Keratinocyte (primary cell): ENCODE measurements around the gene PSD2. TPM values are rescaled to one million over a fixed set of nuclear protein-coding genes. Genes with fewer than 3 reads are reported as not detected.

Experiments used
- DNase-seq: peaks from one replicate; pipeline ENCODE4 v3.0.0-alpha.2; 2011; ENCODE audit warnings: low read depth, missing footprints, low spot score
- FAIRE-seq: peaks from 2 replicates; lab custom pipeline; 2011; peaks lifted over from hg19 to GRCh38; lab: Jason Lieb, UNC
- H2AFZ ChIP-seq: 2 replicates; pipeline ENCODE4 v1.6.0; 2012; ENCODE audit warnings: low read length, control low read depth, inconsistent platforms; ENCODE audit not compliant: control insufficient read depth
- H3K27ac ChIP-seq: 2 replicates; pipeline ENCODE4 v1.5.1; 2011; ENCODE audit warnings: low read length; ENCODE audit not compliant: control insufficient read depth, insufficient read depth
- H3K27me3 ChIP-seq: 3 replicates; pipeline ENCODE4 v1.6.0; 2011; ENCODE audit warnings: low read length; ENCODE audit not compliant: control insufficient read depth, insufficient read depth; ENCODE audit errors: extremely low read depth
- H3K36me3 ChIP-seq, 2 experiments: 2 replicates in 1 of 2; 3 replicates in 1 of 2; pipeline ENCODE4 v1.5.1; 2011; ENCODE audit warnings: low read length in 2 of 2, mild to moderate bottlenecking in 1 of 2; ENCODE audit not compliant: control insufficient read depth in 2 of 2, insufficient read depth in 2 of 2; ENCODE audit errors: extremely low read depth in 1 of 2
- H3K4me1 ChIP-seq: 3 replicates; pipeline ENCODE4 v1.5.1; 2011; ENCODE audit warnings: low read length; ENCODE audit not compliant: control insufficient read depth, insufficient read depth; ENCODE audit errors: extremely low read depth
- H3K4me2 ChIP-seq: 3 replicates; pipeline ENCODE4 v1.6.0; 2011; ENCODE audit warnings: low read depth, low read length; ENCODE audit not compliant: control insufficient read depth, insufficient read depth; ENCODE audit errors: extremely low read depth
- H3K4me3 ChIP-seq, 3 experiments: fragments of 200-600 bp in 1 of 3; sonication (generic) in 1 of 3; 2 replicates in 2 of 3; 3 replicates in 1 of 3; pipeline ENCODE4 v1.5.1; 2011 to 2016; ENCODE audit warnings: low read length in 3 of 3, mild to moderate bottlenecking in 3 of 3, control low read depth in 2 of 3, inconsistent platforms in 1 of 3, low read depth in 1 of 3, mixed read lengths in 1 of 3, mixed run types in 1 of 3, moderate library complexity in 1 of 3; ENCODE audit not compliant: control insufficient read depth in 2 of 3, insufficient read depth in 2 of 3; ENCODE audit errors: extremely low read depth in 1 of 3
- H3K79me2 ChIP-seq: 2 replicates; pipeline ENCODE4 v1.6.0; 2012; ENCODE audit warnings: low read length; ENCODE audit not compliant: control insufficient read depth, insufficient read depth
- H3K9ac ChIP-seq: 3 replicates; pipeline ENCODE4 v1.6.0; 2011; ENCODE audit warnings: low read length; ENCODE audit not compliant: control insufficient read depth, insufficient read depth; ENCODE audit errors: extremely low read depth
- H3K9me1 ChIP-seq: 3 replicates; pipeline ENCODE4 v1.6.0; 2011; ENCODE audit warnings: low read length; ENCODE audit not compliant: control insufficient read depth, insufficient read depth; ENCODE audit errors: extremely low read depth
- H3K9me3 ChIP-seq: 2 replicates; pipeline ENCODE4 v1.5.1; 2012; ENCODE audit warnings: low read depth, low read length; ENCODE audit not compliant: control insufficient read depth
- H4K20me1 ChIP-seq: 3 replicates; pipeline ENCODE4 v1.6.0; 2011; ENCODE audit warnings: low read length; ENCODE audit not compliant: control insufficient read depth, insufficient read depth; ENCODE audit errors: extremely low read depth
- EZH2 ChIP-seq: IDR thresholded peaks from one replicate; pipeline ENCODE4 v1.6.1; 2012; ENCODE audit warnings: inconsistent platforms, mild to moderate bottlenecking, low read length, moderate library complexity
- dilution Hi-C: fragments of 300-500 bp; cut with MboI; formaldehyde crosslinking; loops from one replicate; pipeline ENCODE4 v1.7.0; 2020; ENCODE audit warnings: low sequenced_read_pairs; ENCODE audit not compliant: extremely low pct_ligation_motif_present
- polyA plus RNA-seq, 5 experiments: library from polyadenylated mRNA; depleted of rRNA in 3 of 5; stranded (reverse) in 3 of 5; stranded (forward) in 1 of 5; unstranded in 1 of 5; fragments of >200 nt; gene quantifications; 1 replicate in 1 of 5; 2 replicates in 3 of 5; 3 replicates in 1 of 5; pipeline versions ENCODE4 v1.2.1 to v1.2.3, GENCODE V29; 2011 to 2012; ENCODE audit warnings: missing spikeins in 2 of 5, low read depth in 1 of 5, low replicate concordance in 1 of 5
- TF ChIP-seq, protein P1 (sequence below), 3 experiments: IDR thresholded peaks in 1 of 3; conservative IDR thresholded peaks in 1 of 3; optimal IDR thresholded peaks in 1 of 3; 2 replicates in 2 of 3; 3 replicates in 1 of 3; pipeline versions ENCODE3 to v1.5.1; 2011; ENCODE audit warnings: low read length in 3 of 3, mild to moderate bottlenecking in 3 of 3, moderate library complexity in 2 of 3, control low read depth in 1 of 3, inconsistent platforms in 1 of 3; ENCODE audit not compliant: insufficient read depth in 2 of 3; ENCODE audit errors: extremely low read depth in 1 of 3

Gene PSD2
- polyA plus RNA-seq, 1 donor (not counting 4 experiments of a cell fraction or from before 2014, with no cell fraction given), result not detected

DNA sequence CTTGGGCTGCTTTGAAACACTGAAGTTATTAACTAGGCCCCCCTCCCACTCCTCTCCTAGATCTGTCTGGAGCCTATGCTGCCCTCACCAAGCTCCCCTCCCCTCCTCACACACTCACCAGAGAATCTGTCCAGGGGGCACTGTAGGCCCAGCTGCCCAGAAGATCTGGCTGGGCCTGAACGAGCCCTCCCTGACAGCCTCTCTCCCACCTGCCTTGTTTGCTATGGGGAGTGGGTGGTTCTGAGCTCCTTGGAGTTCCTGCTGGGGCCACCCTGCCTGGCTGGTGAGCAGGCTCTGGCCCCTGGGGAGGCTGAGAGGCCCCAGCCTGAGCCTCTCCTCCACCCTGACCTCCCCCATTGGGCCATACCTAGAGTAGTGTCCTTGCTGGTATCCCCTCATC, 75.1 kb downstream of the PSD2 start:
- Histone ChIP-seq H3K4me2 (no peak overlapping the region), H4K20me1 (no peaks in the 10 kb centered on the region), H3K79me2 (no peaks in the 10 kb centered on the region), H3K9ac (no peak overlapping the region), H3K4me3 (no peak overlapping the region), H3K27me3 (no peaks in the 10 kb centered on the region), H3K4me1 (peaks cover 4% of the 10 kb centered on the region), H3K9me1 (no peaks in the 10 kb centered on the region), H3K9me3 (no peaks in the 10 kb centered on the region), H3K27ac (no peak overlapping the region), H2AFZ (no peak overlapping the region), H3K36me3 (no peaks in the 10 kb centered on the region)
- TF ChIP-seq EZH2, result no peak
- TF ChIP-seq, protein P1, sequence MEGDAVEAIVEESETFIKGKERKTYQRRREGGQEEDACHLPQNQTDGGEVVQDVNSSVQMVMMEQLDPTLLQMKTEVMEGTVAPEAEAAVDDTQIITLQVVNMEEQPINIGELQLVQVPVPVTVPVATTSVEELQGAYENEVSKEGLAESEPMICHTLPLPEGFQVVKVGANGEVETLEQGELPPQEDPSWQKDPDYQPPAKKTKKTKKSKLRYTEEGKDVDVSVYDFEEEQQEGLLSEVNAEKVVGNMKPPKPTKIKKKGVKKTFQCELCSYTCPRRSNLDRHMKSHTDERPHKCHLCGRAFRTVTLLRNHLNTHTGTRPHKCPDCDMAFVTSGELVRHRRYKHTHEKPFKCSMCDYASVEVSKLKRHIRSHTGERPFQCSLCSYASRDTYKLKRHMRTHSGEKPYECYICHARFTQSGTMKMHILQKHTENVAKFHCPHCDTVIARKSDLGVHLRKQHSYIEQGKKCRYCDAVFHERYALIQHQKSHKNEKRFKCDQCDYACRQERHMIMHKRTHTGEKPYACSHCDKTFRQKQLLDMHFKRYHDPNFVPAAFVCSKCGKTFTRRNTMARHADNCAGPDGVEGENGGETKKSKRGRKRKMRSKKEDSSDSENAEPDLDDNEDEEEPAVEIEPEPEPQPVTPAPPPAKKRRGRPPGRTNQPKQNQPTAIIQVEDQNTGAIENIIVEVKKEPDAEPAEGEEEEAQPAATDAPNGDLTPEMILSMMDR (optimal IDR thresholded peaks at IDR 0.05 in 1 of 3, IDR thresholded peaks at IDR 0.05 in 1 of 3, conservative IDR thresholded peaks at IDR 0.05 in 1 of 3; ENCODE audit: extremely low read depth in 1 of 3, insufficient read depth in 2 of 3, low read length in 3 of 3), result no peak
- no peak for DNase-seq
- FAIRE-seq, result no peak
- dilution Hi-C loops, result no loop called here

DNA sequence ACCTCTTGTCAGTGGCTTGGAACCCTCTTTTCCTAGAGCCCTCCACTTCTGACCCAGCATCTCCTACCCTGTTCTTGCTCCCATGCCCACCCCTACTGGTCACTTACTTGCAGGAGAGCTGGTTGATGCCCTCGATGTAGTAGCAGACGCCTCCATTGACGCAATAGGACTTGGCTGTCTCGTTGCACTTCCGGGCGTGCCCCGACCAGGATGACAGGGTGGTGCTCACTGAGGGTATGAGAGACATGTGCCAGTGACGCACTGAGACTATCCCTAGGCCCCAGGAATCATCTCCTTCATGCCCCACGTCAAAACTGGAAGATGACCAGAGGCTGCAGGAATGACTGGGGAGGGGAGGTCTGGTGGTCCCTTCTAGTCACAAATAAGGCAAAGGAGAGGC, 76.0 kb downstream of the PSD2 start:
- Histone ChIP-seq H3K9ac (no peak overlapping the region), H3K9me1 (no peaks in the 10 kb centered on the region), H3K9me3 (no peaks in the 10 kb centered on the region), H3K36me3 (no peaks in the 10 kb centered on the region), H4K20me1 (no peaks in the 10 kb centered on the region), H3K4me2 (no peak overlapping the region), H3K4me1 (peaks cover 6% of the 10 kb centered on the region), H2AFZ (no peak overlapping the region), H3K79me2 (no peaks in the 10 kb centered on the region), H3K27ac (no peak overlapping the region), H3K27me3 (no peaks in the 10 kb centered on the region), H3K4me3 (no peak overlapping the region)
- DNase-seq (no peak), FAIRE-seq (no peak)
- dilution Hi-C loops, result no loop called here
- TF ChIP-seq EZH2, result no peak
- TF ChIP-seq, protein P1 (optimal IDR thresholded peaks at IDR 0.05 in 1 of 3, IDR thresholded peaks at IDR 0.05 in 1 of 3, conservative IDR thresholded peaks at IDR 0.05 in 1 of 3; ENCODE audit: extremely low read depth in 1 of 3, insufficient read depth in 2 of 3, low read length in 3 of 3), result no peak
